Glomerular visceral epithelial cell (primary cell): ENCODE data around the gene MOAP1.
"Not testable (repeated sequence)": the region's sequence is repeated elsewhere in the genome, so short reads cannot be mapped to it uniquely, and the experiment has no call there.

Source experiments
- DNase-seq: peaks from one replicate; pipeline ENCODE4 v3.0.0-alpha.2; 2016; ENCODE audit errors: extremely low spot score

Gene MOAP1

GRCh38 chr14:93146119-93146518 lies 38.6 kb downstream of the MOAP1 start:
- no peak for DNase-seq

- no peak for DNase-seq
Observed at GRCh38 chr14:93142854-93143652, 41.6 kb downstream of the MOAP1 start.

- no peak for DNase-seq
Observed at GRCh38 chr14:93137864-93138263, 46.8 kb downstream of the MOAP1 start.

GRCh38 chr14:93136508-93136907 lies 48.2 kb downstream of the MOAP1 start:
- not testable (repeated sequence) for DNase-seq

GRCh38 chr14:93136009-93136408 lies 48.7 kb downstream of the MOAP1 start:
- no peak for DNase-seq

- no peak for DNase-seq
Observed at GRCh38 chr14:93135399-93135798, 49.3 kb downstream of the MOAP1 start.

GRCh38 chr14:93133464-93133863 lies 51.2 kb downstream of the MOAP1 start:
- no peak for DNase-seq

GRCh38 chr14:93132472-93133065 lies 52.1 kb downstream of the MOAP1 start:
- DNase-seq, result peak; percentile 37
